GM13977 (cell line): ENCODE data around the gene FOXP4.

Experiments
- DNase-seq: peaks from one replicate; pipeline ENCODE4 v3.0.0; 2012; ENCODE audit warnings: low spot score
- CTCF ChIP-seq: IDR thresholded peaks from 2 replicates; pipeline ENCODE4 v1.5.1; 2012; ENCODE audit warnings: mild to moderate bottlenecking, control low read depth; ENCODE audit not compliant: insufficient read depth; ENCODE audit errors: extremely low read depth, missing control alignments
- in situ Hi-C: fragments of 300-500 bp; cut with MboI; formaldehyde crosslinking; loops from one replicate; pipeline ENCODE4 v1.12.0; 2022; ENCODE audit warnings: low sequenced_read_pairs, low pct_unique_long_range_greater_than_20kb, mixed read lengths, inconsistent platforms; ENCODE audit not compliant: unreplicated experiment

FOXP4 gene

GRCh38 chr6:41593406-41593805, 47.2 kb downstream of the FOXP4 start:
- in situ Hi-C loops, result no loop called here
- TF ChIP-seq CTCF, result no peak
- no peak for DNase-seq

DNA sequence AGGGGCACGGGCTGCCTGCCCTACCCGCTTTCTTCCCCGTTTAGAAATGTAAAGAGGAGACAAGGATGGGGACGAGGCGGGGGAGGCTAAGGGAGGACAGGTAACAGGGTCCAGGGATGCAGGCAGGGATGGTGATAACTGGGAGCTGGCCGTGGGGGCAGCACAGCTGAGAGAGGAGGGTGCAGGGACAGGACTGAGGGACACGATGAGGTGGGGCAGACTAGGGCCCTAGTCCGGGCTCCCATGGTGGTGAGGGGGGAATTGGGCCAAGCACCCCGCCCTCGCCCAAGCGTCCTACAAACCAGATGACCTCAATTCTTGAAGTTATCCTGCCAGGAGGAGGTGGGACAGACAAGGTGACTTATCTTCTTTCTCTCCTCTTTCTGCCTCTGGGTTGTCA, 47.7 kb downstream of the FOXP4 start:
- no peak for DNase-seq
- in situ Hi-C loops, result no loop called here
- no peak for TF ChIP-seq CTCF

- in situ Hi-C loops, result no loop called here
- no peak for DNase-seq
- no peak for TF ChIP-seq CTCF
Measured at GRCh38 chr6:41594326-41594725, 48.1 kb downstream of the FOXP4 start.

DNA sequence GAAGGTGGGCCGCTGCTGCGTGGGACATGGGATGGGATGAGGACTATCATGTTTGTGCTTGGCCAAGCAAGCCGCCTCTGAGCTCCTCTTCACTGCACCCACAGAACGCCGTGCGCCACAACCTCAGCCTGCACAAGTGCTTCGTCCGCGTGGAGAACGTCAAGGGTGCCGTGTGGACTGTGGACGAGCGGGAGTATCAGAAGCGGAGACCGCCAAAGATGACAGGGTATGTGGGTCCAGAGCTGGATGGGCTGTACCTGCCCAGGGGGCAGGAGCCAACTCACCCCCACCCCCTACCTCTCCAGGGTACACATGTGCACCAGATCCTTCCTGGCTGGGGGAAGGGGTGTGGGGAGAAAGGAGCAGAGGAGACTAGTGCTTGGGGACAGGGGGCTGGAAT, 48.6 kb downstream of the FOXP4 start:
- no peak for DNase-seq
- in situ Hi-C loops, result no loop called here
- no peak for TF ChIP-seq CTCF

DNA sequence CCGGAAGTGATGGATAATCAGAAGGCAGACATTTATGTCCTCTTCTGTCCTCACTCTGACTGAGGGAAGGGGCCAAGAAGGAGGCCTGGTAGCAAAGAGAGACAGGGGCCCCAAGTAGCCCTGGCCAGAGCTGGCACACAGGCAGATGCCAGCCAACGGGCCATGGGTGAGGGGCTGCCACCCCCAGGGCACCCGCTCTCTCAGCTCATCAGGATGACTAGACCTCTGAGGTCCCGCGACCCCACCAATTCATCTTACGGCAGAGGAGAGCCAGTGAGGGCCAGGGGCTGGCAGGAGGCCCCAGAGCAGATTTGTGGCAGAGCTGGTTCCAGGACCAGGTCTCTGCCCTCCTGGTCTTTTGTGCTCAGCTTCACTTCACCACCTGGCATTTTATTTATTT, 49.0 kb downstream of the FOXP4 start:
- DNase-seq, result no peak
- TF ChIP-seq CTCF, result no peak
- in situ Hi-C loops, result no loop called here

DNA sequence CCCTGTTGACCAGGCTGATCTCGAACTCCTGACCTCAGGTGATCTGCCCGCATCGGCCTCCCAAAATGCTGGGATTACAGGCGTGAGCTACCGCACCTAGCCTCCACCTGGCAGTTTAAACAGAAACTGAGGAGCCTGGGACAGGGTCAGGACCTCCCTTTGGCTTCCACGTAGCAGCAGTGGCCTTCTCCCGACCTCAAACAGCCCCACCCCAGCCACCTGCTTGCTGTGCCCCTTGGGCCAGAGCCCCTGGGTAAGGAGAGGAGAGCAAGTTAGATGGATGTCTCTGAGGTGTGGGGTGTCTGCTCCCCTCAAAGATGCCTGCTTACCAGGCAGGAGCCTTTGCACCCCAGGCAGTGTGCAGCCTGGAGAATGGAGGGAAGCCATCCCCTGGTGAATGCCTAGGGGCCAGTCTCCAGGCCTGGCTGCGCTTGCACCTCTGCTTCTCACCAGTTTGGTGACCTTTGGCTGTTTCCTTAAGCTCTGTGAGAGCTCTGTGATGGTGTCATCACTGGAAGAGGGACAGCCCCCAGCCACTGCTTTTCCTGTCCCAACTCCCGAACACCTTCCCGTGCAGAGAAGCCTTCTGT, 50.0 kb downstream of the FOXP4 start:
- DNase-seq, result no peak
- no peak for TF ChIP-seq CTCF
- in situ Hi-C loops, result no loop called here

GRCh38 chr6:41596807-41597206, 50.6 kb downstream of the FOXP4 start:
- in situ Hi-C loops, result no loop called here

More at GRCh38 chr6:41596807-41597206, 50.6 kb downstream of the FOXP4 start:
- no peak for DNase-seq
- TF ChIP-seq CTCF, result no peak
